IMR-90 (cell line): ENCODE data around the gene NEUROD2. TPM values are rescaled to one million over a fixed set of nuclear protein-coding genes. Genes with fewer than 3 reads are reported as not detected.

ENCODE experiments used
- ATAC-seq: fragments of 200-7000 bp; cut with Tn5 transposase; 2 replicates; pipeline ENCODE4 v1.9.1; 2020; ENCODE audit warnings: low read depth, mild to moderate bottlenecking, moderate library complexity
- BruUV-seq: library from RNA; stranded (reverse); fragments of 400-500 nt; replicated peaks from 2 replicates; lab custom pipeline; 2021; lab: Mats Ljungman, UMichigan
- CTCF ChIA-PET: fragments of 300-600 bp; formaldehyde crosslinking; extraction: SDS; loops from one replicate; lab custom pipeline; 2021; ENCODE audit warnings: antibody characterized with exemption; lab: Yijun Ruan, JAX
- POLR2A ChIA-PET: fragments of 300-600 bp; sonication (Branson Sonifier 250); formaldehyde crosslinking; loops from one replicate; lab custom pipeline; 2022; ENCODE audit warnings: antibody characterized with exemption; ENCODE audit not compliant: unreplicated experiment; lab: Charles Lee
- DNase-seq: peaks from one replicate; pipeline ENCODE4 v3.0.0; 2013
- H2AFZ ChIP-seq: replicated peaks from 2 replicates; pipeline ENCODE3; 2013; ENCODE audit warnings: low read length, mild to moderate bottlenecking; ENCODE audit not compliant: poor library complexity
- H2AK5ac ChIP-seq: 2 replicates; pipeline ENCODE4 v1.6.1; 2013; ENCODE audit warnings: low read depth, low read length, inconsistent platforms
- H2AK9ac ChIP-seq: replicated peaks from 2 replicates; pipeline ENCODE3; 2013; ENCODE audit warnings: mild to moderate bottlenecking, low read depth, low read length, moderate library complexity; ENCODE audit not compliant: poor library complexity
- H2BK120ac ChIP-seq: 2 replicates; pipeline ENCODE4 v1.6.1; 2013; ENCODE audit warnings: low read depth, low read length, inconsistent platforms
- H2BK15ac ChIP-seq: 3 replicates; pipeline ENCODE4 v1.6.1; 2013; ENCODE audit warnings: low read depth, low read length, inconsistent platforms
- H2BK20ac ChIP-seq: 2 replicates; pipeline ENCODE4 v1.6.1; 2013; ENCODE audit warnings: low read depth, mild to moderate bottlenecking, inconsistent platforms, low read length, moderate library complexity
- H2BK5ac ChIP-seq: 2 replicates; pipeline ENCODE4 v1.6.1; 2013; ENCODE audit warnings: mild to moderate bottlenecking, low read depth, low read length, inconsistent platforms; ENCODE audit not compliant: poor library complexity, severe bottlenecking
- H3K14ac ChIP-seq: replicated peaks from 2 replicates; pipeline ENCODE4 v1.6.1; 2013; ENCODE audit warnings: low read depth, low read length, inconsistent platforms
- H3K18ac ChIP-seq: 2 replicates; pipeline ENCODE4 v1.6.1; 2013; ENCODE audit warnings: low read depth, low read length, control low read depth
- H3K23ac ChIP-seq: 2 replicates; pipeline ENCODE4 v1.6.1; 2013; ENCODE audit warnings: low read depth, low read length, inconsistent platforms
- H3K27ac ChIP-seq: 2 replicates; pipeline ENCODE4 v1.5.1; 2013; ENCODE audit warnings: mild to moderate bottlenecking, control low read depth, low read length; ENCODE audit not compliant: insufficient read depth
- H3K27me3 ChIP-seq: 2 replicates; pipeline ENCODE4 v1.6.1; 2013; ENCODE audit warnings: low read length; ENCODE audit not compliant: control insufficient read depth, insufficient read depth
- H3K36me3 ChIP-seq: 2 replicates; pipeline ENCODE4 v1.6.1; 2013; ENCODE audit warnings: low read length, mixed read lengths; ENCODE audit not compliant: control insufficient read depth, insufficient read depth
- H3K4ac ChIP-seq: 2 replicates; pipeline ENCODE4 v1.6.1; 2013; ENCODE audit warnings: low read depth, low read length, inconsistent platforms
- H3K4me1 ChIP-seq: 2 replicates; pipeline ENCODE4 v1.6.1; 2013; ENCODE audit warnings: low read length, mixed read lengths; ENCODE audit not compliant: control insufficient read depth, insufficient read depth
- H3K4me2 ChIP-seq: 2 replicates; pipeline ENCODE4 v1.6.1; 2013; ENCODE audit warnings: low read depth, mild to moderate bottlenecking, control low read depth, low read length, moderate library complexity
- H3K4me3 ChIP-seq: 2 replicates; pipeline ENCODE4 v1.5.1; 2013; ENCODE audit warnings: low read depth, mild to moderate bottlenecking, control low read depth, low read length, moderate library complexity; ENCODE audit not compliant: insufficient read depth
- H3K56ac ChIP-seq: 2 replicates; pipeline ENCODE4 v1.6.1; 2013; ENCODE audit warnings: low read length, inconsistent platforms; ENCODE audit not compliant: insufficient read depth; ENCODE audit errors: extremely low read depth
- H3K79me1 ChIP-seq, 2 experiments: 2 replicates each; pipeline ENCODE4 v1.6.1; 2013; ENCODE audit warnings: low read length in 2 of 2, inconsistent platforms in 1 of 2, low read depth in 1 of 2
- H3K9ac ChIP-seq: 2 replicates; pipeline ENCODE4 v1.6.1; 2013; ENCODE audit warnings: low read depth, low read length, control low read depth
- H3K9me1 ChIP-seq: 2 replicates; pipeline ENCODE4 v1.6.1; 2013; ENCODE audit warnings: low read length, inconsistent platforms; ENCODE audit not compliant: insufficient read depth
- H3K9me3 ChIP-seq: 2 replicates; pipeline ENCODE4 v1.6.1; 2013; ENCODE audit warnings: low read length; ENCODE audit not compliant: control insufficient read depth, insufficient read depth
- H4K20me1 ChIP-seq: 2 replicates; pipeline ENCODE4 v1.6.1; 2013; ENCODE audit warnings: low read length, inconsistent platforms; ENCODE audit not compliant: insufficient read depth
- H4K5ac ChIP-seq: 2 replicates; pipeline ENCODE4 v1.6.1; 2013; ENCODE audit warnings: mild to moderate bottlenecking, low read depth, low read length, control low read depth
- H4K8ac ChIP-seq, 2 experiments: 2 replicates each; pipeline ENCODE4 v1.6.1; 2013; ENCODE audit warnings: low read depth in 2 of 2, low read length in 2 of 2, control low read depth in 1 of 2, inconsistent platforms in 1 of 2
- H4K91ac ChIP-seq: 2 replicates; pipeline ENCODE4 v1.6.1; 2013; ENCODE audit warnings: low read depth, low read length, inconsistent platforms; ENCODE audit not compliant: insufficient read depth
- BHLHE40 ChIP-seq: fragments of 150-350 bp; IDR thresholded peaks from 2 replicates; pipeline ENCODE4 v1.6.1; 2016; ENCODE audit warnings: mild to moderate bottlenecking, low read depth, low read length
- CEBPB ChIP-seq: IDR thresholded peaks from 2 replicates; pipeline ENCODE4 v1.6.1; 2012; ENCODE audit warnings: low read depth, low read length, improper control_type of control experiment
- CHD1 ChIP-seq: IDR thresholded peaks from 2 replicates; pipeline ENCODE4 v1.6.1; 2012; ENCODE audit warnings: low read depth, low read length, improper control_type of control experiment
- FOS ChIP-seq: fragments of 150-350 bp; IDR thresholded peaks from 2 replicates; pipeline ENCODE4 v1.6.1; 2016; ENCODE audit warnings: low read depth, low read length
- MAFK ChIP-seq: IDR thresholded peaks from 2 replicates; pipeline ENCODE4 v1.6.1; 2012; ENCODE audit warnings: low read depth, low read length, improper control_type of control experiment
- MAZ ChIP-seq: IDR thresholded peaks from 2 replicates; pipeline ENCODE4 v1.6.1; 2012; ENCODE audit warnings: low read depth, mild to moderate bottlenecking, low read length, improper control_type of control experiment, moderate library complexity, borderline replicate concordance
- NFE2L2 ChIP-seq: fragments of 150-350 bp; IDR thresholded peaks from 2 replicates; pipeline ENCODE4 v1.6.1; 2016; ENCODE audit warnings: low read depth, mild to moderate bottlenecking, low read length
- POLR2A ChIP-seq: IDR thresholded peaks from 2 replicates; pipeline ENCODE4 v1.6.1; 2012; ENCODE audit warnings: mild to moderate bottlenecking, low read depth, low read length
- RAD21 ChIP-seq: IDR thresholded peaks from 2 replicates; pipeline ENCODE4 v1.6.1; 2012; ENCODE audit warnings: low read length, improper control_type of control experiment
- RCOR1 ChIP-seq: IDR thresholded peaks from 2 replicates; pipeline ENCODE4 v1.6.1; 2012; ENCODE audit warnings: mild to moderate bottlenecking, low read length, improper control_type of control experiment; ENCODE audit not compliant: insufficient replicate concordance
- RFX5 ChIP-seq: IDR thresholded peaks from 2 replicates; pipeline ENCODE4 v1.8.0; 2012; ENCODE audit warnings: low read depth, mild to moderate bottlenecking, low read length, moderate library complexity
- SMC3 ChIP-seq: fragments of 150-350 bp; IDR thresholded peaks from 2 replicates; pipeline ENCODE4 v1.6.1; 2016; ENCODE audit warnings: low read depth, mild to moderate bottlenecking, antibody characterized with exemption, low read length, moderate library complexity
- WGBS, 2 experiments: methylation state at CpG; one replicate each; pipeline versions ENCODE4 v1.1.5 to v1.1.7; 2013; ENCODE audit warnings: missing lambda C conversion rate in 2 of 2; ENCODE audit not compliant: insufficient read length in 1 of 2; ENCODE audit errors: extremely low coverage in 2 of 2; 5-methylcytosine and 5-hydroxymethylcytosine counted together
- dilution Hi-C: fragments of 300-500 bp; cut with HindIII; formaldehyde crosslinking; loops from one replicate; pipeline ENCODE4 v1.14.3; 2018; ENCODE audit warnings: low sequenced_read_pairs; ENCODE audit not compliant: unreplicated experiment
- in situ Hi-C: fragments of 300-500 bp; cut with MboI; formaldehyde crosslinking; loops from 3 replicates; pipeline ENCODE4 v1.14.3; 2019; ENCODE audit warnings: low sequenced_read_pairs, inconsistent platforms, mixed read lengths
- intact Hi-C: fragments of 100-400 bp; cut with micrococcal nuclease; formaldehyde crosslinking; loops from 2 replicates; pipeline ENCODE4 v1.10.0; 2022
- polyA plus RNA-seq, 3 experiments: library from polyadenylated mRNA; depleted of rRNA; stranded (reverse); fragments of >200 nt; gene quantifications; 2 replicates each; pipeline ENCODE4 v1.2.3, GENCODE V29; 2012; ENCODE audit warnings: low replicate concordance in 1 of 3
- total RNA-seq: library from RNA; depleted of rRNA; stranded (reverse); fragments of >200 nt; gene quantifications from 2 replicates; pipeline ENCODE4 v1.2.3, GENCODE V29; 2012
- TF ChIP-seq, protein P1 (sequence below): conservative IDR thresholded peaks from 2 replicates; pipeline ENCODE4 v1.5.1; 2012; ENCODE audit warnings: mild to moderate bottlenecking, low read depth, low read length, improper control_type of control experiment
- TF ChIP-seq, protein P2 (sequence below): fragments of 150-350 bp; IDR thresholded peaks from 2 replicates; pipeline ENCODE4 v1.6.1; 2017; ENCODE audit warnings: mild to moderate bottlenecking, antibody characterized with exemption, low read length, low read depth

The NEUROD2 gene
- total and polyA plus RNA-seq, 2 of the 4 experiments (the other 2 are of a cell fraction): not detected

DNA sequence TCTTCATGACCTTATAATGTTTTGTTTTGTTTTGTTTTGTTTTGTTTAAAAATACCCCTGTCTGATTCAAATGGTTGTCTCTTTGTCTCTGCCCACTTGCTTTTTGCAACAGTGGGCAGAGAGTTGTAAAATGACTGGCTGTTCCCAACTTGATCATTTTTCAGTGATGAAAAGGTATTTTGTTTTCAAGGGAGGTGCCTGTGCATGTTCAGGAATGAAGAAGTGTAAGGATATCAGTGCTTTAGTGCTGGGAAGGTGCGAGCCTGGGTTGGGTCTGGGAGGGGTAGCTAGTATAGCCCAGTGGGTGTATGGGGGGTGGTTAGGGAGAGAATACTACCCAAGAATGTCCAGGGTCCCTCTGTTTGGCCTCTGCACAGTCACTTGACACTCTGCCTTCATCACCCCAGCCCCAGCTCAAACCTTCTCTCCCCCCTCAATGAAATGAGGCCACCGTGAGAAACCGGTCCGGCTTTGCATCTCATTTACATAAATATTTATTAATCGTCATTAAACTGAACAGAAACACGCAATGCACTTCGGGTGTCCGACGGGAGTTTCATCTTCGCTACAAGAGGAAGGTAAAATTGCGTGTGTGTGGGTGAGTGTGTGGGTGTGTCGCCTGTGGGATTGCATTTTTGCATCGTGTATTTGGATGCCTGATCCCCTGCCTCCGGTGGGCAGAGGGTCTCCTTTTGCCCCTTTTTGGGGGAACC lies 4.3 kb downstream of the NEUROD2 start:
- in situ Hi-C loops (no loop called here), intact Hi-C loops (no loop called here), dilution Hi-C loops (no loop called here)
- Histone ChIP-seq H3K4me3 (no peak overlapping the region), H3K4me1 (no peaks in the 10 kb centered on the region; the same call in 1 of the 2 replicates), H3K27me3 (peaks cover 98% of the 10 kb centered on the region), H3K36me3 (no peaks in the 10 kb centered on the region), H3K23ac (no peak overlapping the region), H2AK9ac (no peak overlapping the region), H2BK15ac (no peak overlapping the region), H4K5ac (no peak overlapping the region), H3K9ac (no peak overlapping the region), H3K9me1 (no peaks in the 10 kb centered on the region), H4K8ac (no peak overlapping the region), H3K4me2 (no peak overlapping the region), H2BK20ac (no peak overlapping the region), H3K56ac (no peak overlapping the region), H4K91ac (no peak overlapping the region), H3K27ac (no peak overlapping the region), H2BK120ac (no peak overlapping the region), H2BK5ac (no peak overlapping the region), H4K20me1 (peaks cover 8% of the 10 kb centered on the region; the same call in 1 of the 2 replicates), H2AK5ac (no peak overlapping the region), H3K9me3 (peaks cover 5% of the 10 kb centered on the region; the same call in 1 of the 2 replicates), H3K14ac (no peak overlapping the region), H3K18ac (no peak overlapping the region), H3K4ac (no peak overlapping the region), H3K79me1 (no peaks in the 10 kb centered on the region), H2AFZ (no peak overlapping the region)
- BruUV-seq: no TSS peak
- 9% methylated on average over 6 of the region's 14 CpGs; no CpG with 5 or more reads in 1 of the 2 experiments for WGBS, 2 experiments
- no peak for DNase-seq
- TF ChIP-seq NFE2L2 (no peak), MAFK (no peak), MAZ (no peak), FOS (no peak), RAD21 (no peak), CEBPB (no peak), SMC3 (no peak), CHD1 (no peak), RFX5 (no peak), BHLHE40 (no peak), RCOR1 (no peak), POLR2A (no peak)
- TF ChIP-seq, protein P1, sequence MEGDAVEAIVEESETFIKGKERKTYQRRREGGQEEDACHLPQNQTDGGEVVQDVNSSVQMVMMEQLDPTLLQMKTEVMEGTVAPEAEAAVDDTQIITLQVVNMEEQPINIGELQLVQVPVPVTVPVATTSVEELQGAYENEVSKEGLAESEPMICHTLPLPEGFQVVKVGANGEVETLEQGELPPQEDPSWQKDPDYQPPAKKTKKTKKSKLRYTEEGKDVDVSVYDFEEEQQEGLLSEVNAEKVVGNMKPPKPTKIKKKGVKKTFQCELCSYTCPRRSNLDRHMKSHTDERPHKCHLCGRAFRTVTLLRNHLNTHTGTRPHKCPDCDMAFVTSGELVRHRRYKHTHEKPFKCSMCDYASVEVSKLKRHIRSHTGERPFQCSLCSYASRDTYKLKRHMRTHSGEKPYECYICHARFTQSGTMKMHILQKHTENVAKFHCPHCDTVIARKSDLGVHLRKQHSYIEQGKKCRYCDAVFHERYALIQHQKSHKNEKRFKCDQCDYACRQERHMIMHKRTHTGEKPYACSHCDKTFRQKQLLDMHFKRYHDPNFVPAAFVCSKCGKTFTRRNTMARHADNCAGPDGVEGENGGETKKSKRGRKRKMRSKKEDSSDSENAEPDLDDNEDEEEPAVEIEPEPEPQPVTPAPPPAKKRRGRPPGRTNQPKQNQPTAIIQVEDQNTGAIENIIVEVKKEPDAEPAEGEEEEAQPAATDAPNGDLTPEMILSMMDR: no peak
- TF ChIP-seq, protein P2, sequence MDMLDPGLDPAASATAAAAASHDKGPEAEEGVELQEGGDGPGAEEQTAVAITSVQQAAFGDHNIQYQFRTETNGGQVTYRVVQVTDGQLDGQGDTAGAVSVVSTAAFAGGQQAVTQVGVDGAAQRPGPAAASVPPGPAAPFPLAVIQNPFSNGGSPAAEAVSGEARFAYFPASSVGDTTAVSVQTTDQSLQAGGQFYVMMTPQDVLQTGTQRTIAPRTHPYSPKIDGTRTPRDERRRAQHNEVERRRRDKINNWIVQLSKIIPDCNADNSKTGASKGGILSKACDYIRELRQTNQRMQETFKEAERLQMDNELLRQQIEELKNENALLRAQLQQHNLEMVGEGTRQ: no peak
- ChIA-PET CTCF (no interaction called here), POLR2A (no interaction called here)
- ATAC-seq: no peak
